ENCODE data around the gene PGLYRP1.

The PGLYRP1 gene

GRCh38 chr19:45994456-45994997 is 28.3 kb downstream of the PGLYRP1 start:
- TF ChIP-seq, protein P1, sequence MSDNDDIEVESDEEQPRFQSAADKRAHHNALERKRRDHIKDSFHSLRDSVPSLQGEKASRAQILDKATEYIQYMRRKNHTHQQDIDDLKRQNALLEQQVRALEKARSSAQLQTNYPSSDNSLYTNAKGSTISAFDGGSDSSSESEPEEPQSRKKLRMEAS (IDR thresholded peaks at IDR 0.05): no peak; the same call in 1 of the 2 replicates
- TF ChIP-seq EP300 (IDR thresholded peaks at IDR 0.05; ENCODE audit: borderline replicate concordance) (no peak), CREB1 (IDR thresholded peaks at IDR 0.05; ENCODE audit: low read depth) (no peak), TAF1 (IDR thresholded peaks at IDR 0.05; ENCODE audit: low read depth) (no peak), NFIC (IDR thresholded peaks at IDR 0.05) (no peak), YY1 (IDR thresholded peaks at IDR 0.05; ENCODE audit: low read depth) (no peak), FOXM1 (IDR thresholded peaks at IDR 0.05; ENCODE audit: borderline replicate concordance, low read depth) (no peak), RAD21 (IDR thresholded peaks at IDR 0.05; ENCODE audit: low read depth) (no peak)

DNA sequence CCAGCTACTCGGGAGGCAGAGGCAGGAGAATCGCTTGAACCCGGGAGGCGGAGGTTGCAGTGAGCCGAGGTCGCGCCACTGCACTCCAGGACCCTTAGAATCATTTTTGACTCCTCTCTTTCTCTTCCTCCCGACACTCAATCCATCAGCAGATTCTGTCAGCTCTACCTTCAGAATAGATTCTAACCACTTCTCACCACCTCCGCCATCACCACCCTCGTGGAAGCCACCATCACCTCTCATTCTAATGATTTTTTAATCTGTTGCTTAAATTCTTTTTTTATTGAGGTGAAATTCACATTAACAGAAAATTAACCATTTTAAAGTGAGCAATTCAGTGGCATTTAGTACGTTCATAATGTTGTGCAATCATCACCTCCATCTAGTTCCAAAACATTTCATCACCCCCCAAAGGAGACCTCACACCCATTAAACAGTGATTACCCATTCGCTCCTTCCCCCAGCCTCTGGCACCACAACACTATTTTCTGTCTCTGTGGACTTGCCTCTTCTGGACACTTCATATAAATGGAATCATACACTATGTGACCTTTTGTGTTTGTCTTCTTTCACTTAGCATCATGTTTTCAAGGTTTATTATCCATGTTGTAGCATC is 32.6 kb downstream of the PGLYRP1 start:
- TF ChIP-seq, protein P1 (IDR thresholded peaks at IDR 0.05): no peak
- no peak for TF ChIP-seq USF1 (IDR thresholded peaks at IDR 0.05)
- TF ChIP-seq TAF1 (IDR thresholded peaks at IDR 0.05; ENCODE audit: low read depth): no peak
- TF ChIP-seq CEBPB (IDR thresholded peaks at IDR 0.05): no peak
- no peak for TF ChIP-seq ZBTB7A (IDR thresholded peaks at IDR 0.05; ENCODE audit: low read depth)
- no peak for TF ChIP-seq TEAD4 (IDR thresholded peaks at IDR 0.05)
- TF ChIP-seq TCF12 (IDR thresholded peaks at IDR 0.05; ENCODE audit: low read depth): no peak
- TF ChIP-seq CREB1 (IDR thresholded peaks at IDR 0.05; ENCODE audit: low read depth): no peak
- TF ChIP-seq EGR1 (IDR thresholded peaks at IDR 0.05): no peak
- TF ChIP-seq FOXM1 (IDR thresholded peaks at IDR 0.05; ENCODE audit: borderline replicate concordance, low read depth): no peak
- TF ChIP-seq NFIC (IDR thresholded peaks at IDR 0.05): no peak
- TF ChIP-seq YY1 (IDR thresholded peaks at IDR 0.05; ENCODE audit: low read depth): no peak
- TF ChIP-seq EP300 (IDR thresholded peaks at IDR 0.05; ENCODE audit: borderline replicate concordance): no peak
- TF ChIP-seq, protein P2, sequence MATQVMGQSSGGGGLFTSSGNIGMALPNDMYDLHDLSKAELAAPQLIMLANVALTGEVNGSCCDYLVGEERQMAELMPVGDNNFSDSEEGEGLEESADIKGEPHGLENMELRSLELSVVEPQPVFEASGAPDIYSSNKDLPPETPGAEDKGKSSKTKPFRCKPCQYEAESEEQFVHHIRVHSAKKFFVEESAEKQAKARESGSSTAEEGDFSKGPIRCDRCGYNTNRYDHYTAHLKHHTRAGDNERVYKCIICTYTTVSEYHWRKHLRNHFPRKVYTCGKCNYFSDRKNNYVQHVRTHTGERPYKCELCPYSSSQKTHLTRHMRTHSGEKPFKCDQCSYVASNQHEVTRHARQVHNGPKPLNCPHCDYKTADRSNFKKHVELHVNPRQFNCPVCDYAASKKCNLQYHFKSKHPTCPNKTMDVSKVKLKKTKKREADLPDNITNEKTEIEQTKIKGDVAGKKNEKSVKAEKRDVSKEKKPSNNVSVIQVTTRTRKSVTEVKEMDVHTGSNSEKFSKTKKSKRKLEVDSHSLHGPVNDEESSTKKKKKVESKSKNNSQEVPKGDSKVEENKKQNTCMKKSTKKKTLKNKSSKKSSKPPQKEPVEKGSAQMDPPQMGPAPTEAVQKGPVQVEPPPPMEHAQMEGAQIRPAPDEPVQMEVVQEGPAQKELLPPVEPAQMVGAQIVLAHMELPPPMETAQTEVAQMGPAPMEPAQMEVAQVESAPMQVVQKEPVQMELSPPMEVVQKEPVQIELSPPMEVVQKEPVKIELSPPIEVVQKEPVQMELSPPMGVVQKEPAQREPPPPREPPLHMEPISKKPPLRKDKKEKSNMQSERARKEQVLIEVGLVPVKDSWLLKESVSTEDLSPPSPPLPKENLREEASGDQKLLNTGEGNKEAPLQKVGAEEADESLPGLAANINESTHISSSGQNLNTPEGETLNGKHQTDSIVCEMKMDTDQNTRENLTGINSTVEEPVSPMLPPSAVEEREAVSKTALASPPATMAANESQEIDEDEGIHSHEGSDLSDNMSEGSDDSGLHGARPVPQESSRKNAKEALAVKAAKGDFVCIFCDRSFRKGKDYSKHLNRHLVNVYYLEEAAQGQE (IDR thresholded peaks at IDR 0.05; ENCODE audit: low read depth): no peak
- TF ChIP-seq RAD21 (IDR thresholded peaks at IDR 0.05; ENCODE audit: low read depth): no peak

GRCh38 chr19:45985321-45985720 is 37.5 kb downstream of the PGLYRP1 start:
- no peak for TF ChIP-seq TEAD4 (IDR thresholded peaks at IDR 0.05)
- no peak for TF ChIP-seq ZBTB7A (IDR thresholded peaks at IDR 0.05; ENCODE audit: low read depth)
- TF ChIP-seq FOXM1 (IDR thresholded peaks at IDR 0.05; ENCODE audit: borderline replicate concordance, low read depth): no peak
- TF ChIP-seq EP300 (IDR thresholded peaks at IDR 0.05; ENCODE audit: borderline replicate concordance): no peak
- TF ChIP-seq EGR1 (IDR thresholded peaks at IDR 0.05): no peak
- TF ChIP-seq CREB1 (IDR thresholded peaks at IDR 0.05; ENCODE audit: low read depth): no peak
- no peak for TF ChIP-seq TAF1 (IDR thresholded peaks at IDR 0.05; ENCODE audit: low read depth)
- TF ChIP-seq CEBPB (IDR thresholded peaks at IDR 0.05): no peak
- TF ChIP-seq, protein P1 (IDR thresholded peaks at IDR 0.05): no peak
- no peak for TF ChIP-seq YY1 (IDR thresholded peaks at IDR 0.05; ENCODE audit: low read depth)
- TF ChIP-seq TCF12 (IDR thresholded peaks at IDR 0.05; ENCODE audit: low read depth): no peak
- no peak for TF ChIP-seq RAD21 (IDR thresholded peaks at IDR 0.05; ENCODE audit: low read depth)
- no peak for TF ChIP-seq NFIC (IDR thresholded peaks at IDR 0.05)

GRCh38 chr19:45981350-45981749 is 41.5 kb downstream of the PGLYRP1 start:
- TF ChIP-seq CEBPB (IDR thresholded peaks at IDR 0.05): no peak
- TF ChIP-seq NFIC (IDR thresholded peaks at IDR 0.05): no peak
- no peak for TF ChIP-seq YY1 (IDR thresholded peaks at IDR 0.05; ENCODE audit: low read depth)
- TF ChIP-seq TCF12 (IDR thresholded peaks at IDR 0.05; ENCODE audit: low read depth): no peak
- no peak for TF ChIP-seq EGR1 (IDR thresholded peaks at IDR 0.05)
- no peak for TF ChIP-seq EP300 (IDR thresholded peaks at IDR 0.05; ENCODE audit: borderline replicate concordance)
- no peak for TF ChIP-seq CREB1 (IDR thresholded peaks at IDR 0.05; ENCODE audit: low read depth)
- TF ChIP-seq FOXM1 (IDR thresholded peaks at IDR 0.05; ENCODE audit: borderline replicate concordance, low read depth): no peak
- TF ChIP-seq TEAD4 (IDR thresholded peaks at IDR 0.05): no peak
- no peak for TF ChIP-seq RAD21 (IDR thresholded peaks at IDR 0.05; ENCODE audit: low read depth)
- no peak for TF ChIP-seq ZBTB7A (IDR thresholded peaks at IDR 0.05; ENCODE audit: low read depth)
- TF ChIP-seq TAF1 (IDR thresholded peaks at IDR 0.05; ENCODE audit: low read depth): no peak
- TF ChIP-seq, protein P1 (IDR thresholded peaks at IDR 0.05): no peak
- TF ChIP-seq USF1 (IDR thresholded peaks at IDR 0.05): no peak
- TF ChIP-seq, protein P2 (IDR thresholded peaks at IDR 0.05; ENCODE audit: low read depth): no peak

Measured in Ishikawa (cell line).